Measurements from ENCODE around the gene HDAC5. TPM values are rescaled to one million over a fixed set of nuclear protein-coding genes. Genes with fewer than 3 reads are reported as not detected.

Gene HDAC5
- total and polyA plus RNA-seq, 2 of the 8 experiments (the other 6 are each of a cell fraction or from before 2014, with no cell fraction given): 48.5 to 54.4 TPM

DNA sequence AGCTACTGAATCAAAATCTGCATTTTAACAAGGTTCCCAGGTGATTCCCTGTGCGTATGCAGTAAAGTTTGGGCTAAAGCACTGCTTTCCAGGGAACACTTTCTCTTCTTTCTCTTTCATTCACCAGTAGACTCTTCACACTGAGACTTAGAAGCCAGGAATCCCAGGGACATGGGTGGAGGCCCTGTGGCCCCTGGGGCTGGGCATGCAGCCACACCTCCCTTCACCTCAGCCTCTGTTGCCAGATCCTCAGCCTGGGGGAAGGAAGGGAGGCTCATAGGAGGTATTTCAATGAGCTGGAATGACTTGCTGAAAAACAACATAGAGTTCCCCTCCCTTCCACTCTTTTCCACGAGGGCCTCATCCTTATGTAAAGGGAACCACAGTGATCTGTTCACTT lies 51.7 kb downstream of the HDAC5 start:
- H4K8ac ChIP-seq (ENCODE audit: extremely low read depth, insufficient read depth, low read length): no peak overlapping the region
- H3K79me1 ChIP-seq (ENCODE audit: low read depth, low read length): no peaks in the 10 kb centered on the region
- H3K14ac ChIP-seq (ENCODE audit: insufficient read length): no peak overlapping the region
- no peak overlapping the region for H4K5ac ChIP-seq (ENCODE audit: insufficient read length, low read depth, low read length)
- no peak overlapping the region for H2BK15ac ChIP-seq (ENCODE audit: low read length)
- no peak overlapping the region for H2BK20ac ChIP-seq (ENCODE audit: low read length)
- H2BK12ac ChIP-seq (ENCODE audit: low read depth, low read length): no peak overlapping the region
- peak; percentile 7 for FAIRE-seq
- peaks cover 11 to 25% (median 18%) of the 10 kb centered on the region in 4 experiments; a peak in 6 of 8 replicates for H3K36me3 ChIP-seq (ENCODE audit: control insufficient read depth in 2 of 4, insufficient read depth in 4 of 4, low read length in 3 of 4)
- H3K23ac ChIP-seq (ENCODE audit: insufficient read length): no peak overlapping the region
- no peak overlapping the region for H2AFZ ChIP-seq (ENCODE audit: low read length)
- H3K27ac ChIP-seq (ENCODE audit: low read depth, low read length): no peak overlapping the region
- no peak overlapping the region for H3K56ac ChIP-seq (replicated peaks; ENCODE audit: insufficient read length, low read depth, low read length)
- H3K23me2 ChIP-seq (ENCODE audit: low read depth, low read length): peaks cover 6% of the 10 kb centered on the region; the same call in 1 of the 2 replicates
- 54% methylated on average over 2 of the region's 2 CpGs; no CpG with 5 or more reads in 1 of the 2 experiments for WGBS, 2 experiments (ENCODE audit: extremely low coverage in 1 of 2, insufficient coverage in 1 of 2, insufficient read length in 1 of 2, insufficient replicate concordance in 2 of 2, low coverage in 1 of 2, low lambda C conversion rate in 2 of 2, missing lambda C conversion rate in 1 of 2)
- peak overlapping the region; percentile 77 to 87 for H3K4me2 ChIP-seq (ENCODE audit: insufficient read depth in 1 of 2, low read depth in 2 of 2, low read length in 2 of 2)
- H3K4me1 ChIP-seq (replicated peaks in 1 of 4; ENCODE audit: control insufficient read depth in 3 of 4, insufficient read depth in 4 of 4, low read length in 3 of 4): peaks cover 0 to 4% (median under 1%) of the 10 kb centered on the region in 4 experiments; a peak in 3 of 7 replicates
- H3K79me2 ChIP-seq (ENCODE audit: control insufficient read depth in 1 of 2, insufficient read depth in 2 of 2, low read length in 2 of 2): peaks cover 0 to 19% of the 10 kb centered on the region in 2 experiments; a peak in 2 of 4 replicates
- H4K20me1 ChIP-seq (replicated peaks in 1 of 2; ENCODE audit: control insufficient read depth in 1 of 2, insufficient read depth in 2 of 2, low read length in 2 of 2): peaks cover 0 to 7% of the 10 kb centered on the region in 2 experiments
- no peaks in the 10 kb centered on the region for H3K27me3 ChIP-seq (replicated peaks in 1 of 4; ENCODE audit: control insufficient read depth in 3 of 4, extremely low read depth in 1 of 4, insufficient read depth in 3 of 4, low read length in 3 of 4)
- ChIA-PET POLR2A (ENCODE audit: partially characterized antibody) (interaction anchor here (0.7 to 4.2 kb wide), 7 partner anchors 11 to 52 kb away, joined by 3 to 33 read pairs (median 4); partner anchors contain the start of gene HDAC5), CTCF (ENCODE audit: partially characterized antibody) (interaction anchor here (0.8 to 7.1 kb wide), 2 partner anchors 14 to 162 kb away, joined by 3 to 71 read pairs; no protein-coding TSS in a partner anchor)
- no peak overlapping the region for H3K4ac ChIP-seq (replicated peaks; ENCODE audit: insufficient read length, low read depth, low read length)
- no peak overlapping the region for H4K91ac ChIP-seq (replicated peaks; ENCODE audit: insufficient read length, low read length)
- H3K9me3 ChIP-seq (ENCODE audit: insufficient read depth in 2 of 2, low read depth in 1 of 2, low read length in 1 of 2): no peaks in the 10 kb centered on the region
- H2BK5ac ChIP-seq (ENCODE audit: low read depth, low read length): no peak overlapping the region; the same call in 1 of the 2 replicates
- DNase-seq (ENCODE audit: low read depth in 1 of 2, low spot score in 2 of 2): no peak
- H3K18ac ChIP-seq (ENCODE audit: extremely low read depth, low read length): no peak overlapping the region
- H3K9ac ChIP-seq (replicated peaks in 1 of 4; ENCODE audit: extremely low read depth in 1 of 4, low read depth in 3 of 4, low read length in 3 of 4): peak overlapping the region in 2 of 4 experiments; percentile 20; a peak in 2 of 7 replicates
- H2AK5ac ChIP-seq (ENCODE audit: low read depth, low read length): peak overlapping the region; percentile 69; the same call in 1 of the 2 replicates
- peak overlapping the region; percentile 50 to 86 (median 82) for H3K4me3 ChIP-seq (ENCODE audit: extremely low read depth in 1 of 4, insufficient read depth in 2 of 4, low read depth in 3 of 4, low read length in 4 of 4)
- no peak overlapping the region for H2BK120ac ChIP-seq (replicated peaks; ENCODE audit: low read depth, low read length)
- TF ChIP-seq GABPA (IDR thresholded peaks at IDR 0.05; ENCODE audit: borderline replicate concordance, insufficient read depth, low read length): no peak
- no peak for TF ChIP-seq CBX5 (IDR thresholded peaks at IDR 0.05; ENCODE audit: low read depth, low read length)
- TF ChIP-seq JUND (IDR thresholded peaks at IDR 0.05; ENCODE audit: low read length): no peak
- TF ChIP-seq, protein P1, sequence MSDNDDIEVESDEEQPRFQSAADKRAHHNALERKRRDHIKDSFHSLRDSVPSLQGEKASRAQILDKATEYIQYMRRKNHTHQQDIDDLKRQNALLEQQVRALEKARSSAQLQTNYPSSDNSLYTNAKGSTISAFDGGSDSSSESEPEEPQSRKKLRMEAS (IDR thresholded peaks at IDR 0.05): no peak
- TF ChIP-seq EZH2 (IDR thresholded peaks at IDR 0.05; ENCODE audit: low read depth, low read length, severe bottlenecking): no peak
- TF ChIP-seq TEAD4 (IDR thresholded peaks at IDR 0.05; ENCODE audit: low read depth, low read length): no peak
- TF ChIP-seq SIN3A (conservative IDR thresholded peaks at IDR 0.05 in 1 of 2, IDR thresholded peaks at IDR 0.05 in 1 of 2; ENCODE audit: low read depth in 1 of 2, low read length in 2 of 2): no peak
- no peak for TF ChIP-seq PHF8 (conservative IDR thresholded peaks at IDR 0.05; ENCODE audit: low read depth, low read length)
- no peak for TF ChIP-seq TCF12 (IDR thresholded peaks at IDR 0.05; ENCODE audit: low read depth, low read length)
- no peak for TF ChIP-seq KDM4A (IDR thresholded peaks at IDR 0.05; ENCODE audit: low read depth, low read length, severe bottlenecking)

Data from H1 (cell line).